HEK293 (cell line): ENCODE results near the gene STIM1.

Source experiments
- CTCF ChIA-PET: fragments of 350-600 bp; formaldehyde crosslinking; extraction: SDS; loops from one replicate; lab custom pipeline; 2021; ENCODE audit warnings: antibody characterized with exemption; lab: Yijun Ruan, JAX
- POLR2A ChIA-PET: fragments of 300-600 bp; formaldehyde crosslinking; extraction: SDS; loops from one replicate; lab custom pipeline; 2020; ENCODE audit warnings: antibody characterized with exemption, inconsistent platforms; lab: Yijun Ruan, JAX
- H3K27ac ChIP-seq: fragments of 200-500 bp; sonication (Bioruptor generic); 2 replicates; pipeline ENCODE4 v1.5.1; 2014; ENCODE audit warnings: low read depth, low read length, control low read depth, inconsistent platforms; ENCODE audit errors: extremely low read depth
- H3K36me3 ChIP-seq, 2 experiments: fragments of 200-500 bp in 1 of 2; sonication (Bioruptor generic) in 1 of 2; 1 replicate in 1 of 2; 2 replicates in 1 of 2; pipeline ENCODE4 v1.5.1; 2014 to 2017; ENCODE audit warnings: inconsistent platforms in 2 of 2, low read length in 2 of 2; ENCODE audit not compliant: control insufficient read depth in 2 of 2, insufficient read depth in 1 of 2
- H3K4me1 ChIP-seq: fragments of 200-500 bp; sonication (Bioruptor generic); 2 replicates; pipeline ENCODE4 v1.5.1; 2014; ENCODE audit warnings: mild to moderate bottlenecking, low read length, inconsistent platforms; ENCODE audit not compliant: control insufficient read depth, insufficient read depth
- H3K4me3 ChIP-seq: 2 replicates; pipeline ENCODE4 v1.5.1; 2011; ENCODE audit warnings: low read depth, mild to moderate bottlenecking, control low read depth, low read length, moderate library complexity
- H3K9me3 ChIP-seq: fragments of 200-500 bp; sonication (Bioruptor generic); 2 replicates; pipeline ENCODE4 v1.5.1; 2014; ENCODE audit warnings: low read depth, low read length, inconsistent platforms; ENCODE audit not compliant: control insufficient read depth, insufficient read depth
- EGR2 ChIP-seq: fragments of 450-650 bp; formaldehyde crosslinking; IDR thresholded peaks from 2 replicates; pipeline ENCODE4 v1.5.1; 2016; ENCODE audit warnings: low read depth, missing biosample characterization, missing genetic modification characterization
- GLIS2 ChIP-seq: fragments of 450-650 bp; formaldehyde crosslinking; IDR thresholded peaks from 2 replicates; pipeline ENCODE4 v1.5.1; 2016; ENCODE audit warnings: missing biosample characterization, missing genetic modification characterization
- HIC1 ChIP-seq: fragments of 450-650 bp; formaldehyde crosslinking; IDR thresholded peaks from 2 replicates; pipeline ENCODE4 v1.5.1; 2016; ENCODE audit warnings: missing biosample characterization, missing genetic modification characterization
- KLF16 ChIP-seq: fragments of 450-650 bp; formaldehyde crosslinking; IDR thresholded peaks from 2 replicates; pipeline ENCODE4 v1.5.1; 2017; ENCODE audit warnings: missing biosample characterization, missing genetic modification characterization
- RBAK ChIP-seq: fragments of 450-650 bp; formaldehyde crosslinking; IDR thresholded peaks from 2 replicates; pipeline ENCODE4 v1.5.1; 2016; ENCODE audit warnings: missing biosample characterization, missing genetic modification characterization
- SALL2 ChIP-seq: fragments of 450-650 bp; formaldehyde crosslinking; IDR thresholded peaks from 2 replicates; pipeline ENCODE4 v1.5.0; 2017; ENCODE audit warnings: missing biosample characterization, mild to moderate bottlenecking, missing genetic modification characterization, borderline replicate concordance
- SCRT1 ChIP-seq: fragments of 450-650 bp; formaldehyde crosslinking; IDR thresholded peaks from 2 replicates; pipeline ENCODE4 v1.5.1; 2016; ENCODE audit warnings: missing biosample characterization, missing genetic modification characterization, borderline replicate concordance
- SP7 ChIP-seq: fragments of 450-650 bp; formaldehyde crosslinking; IDR thresholded peaks from 2 replicates; pipeline ENCODE4 v1.5.1; 2016; ENCODE audit warnings: missing biosample characterization, missing genetic modification characterization
- YY1 ChIP-seq: fragments of 450-650 bp; formaldehyde crosslinking; IDR thresholded peaks from 2 replicates; pipeline ENCODE4 v1.5.1; 2018; ENCODE audit warnings: missing biosample characterization, missing genetic modification characterization
- ZFHX2 ChIP-seq: fragments of 450-650 bp; formaldehyde crosslinking; conservative IDR thresholded peaks from 2 replicates; pipeline ENCODE4 v1.5.1; 2016; ENCODE audit warnings: missing biosample characterization, missing genetic modification characterization
- ZNF311 ChIP-seq: fragments of 450-650 bp; formaldehyde crosslinking; IDR thresholded peaks from 2 replicates; pipeline ENCODE4 v1.5.1; 2017; ENCODE audit warnings: missing biosample characterization, missing genetic modification characterization, borderline replicate concordance
- ZNF335 ChIP-seq: fragments of 450-650 bp; formaldehyde crosslinking; conservative IDR thresholded peaks from 2 replicates; pipeline ENCODE4 v1.5.1; 2016; ENCODE audit warnings: missing biosample characterization, missing genetic modification characterization
- ZNF391 ChIP-seq: fragments of 450-650 bp; formaldehyde crosslinking; IDR thresholded peaks from 2 replicates; pipeline ENCODE4 v1.5.1; 2016; ENCODE audit warnings: low read depth, missing biosample characterization, missing genetic modification characterization, borderline replicate concordance
- ZNF404 ChIP-seq: fragments of 450-650 bp; formaldehyde crosslinking; IDR thresholded peaks from 2 replicates; pipeline ENCODE4 v1.5.1; 2017; ENCODE audit warnings: missing biosample characterization, missing genetic modification characterization
- ZNF426 ChIP-seq: fragments of 450-650 bp; formaldehyde crosslinking; IDR thresholded peaks from 2 replicates; pipeline ENCODE4 v1.5.1; 2017; ENCODE audit warnings: missing biosample characterization, missing genetic modification characterization, mild to moderate bottlenecking, inconsistent platforms, moderate library complexity
- ZNF623 ChIP-seq: fragments of 450-650 bp; formaldehyde crosslinking; IDR thresholded peaks from 2 replicates; pipeline ENCODE4 v1.5.1; 2016; ENCODE audit warnings: missing biosample characterization, missing genetic modification characterization
- ZNF624 ChIP-seq: fragments of 450-650 bp; formaldehyde crosslinking; IDR thresholded peaks from 2 replicates; pipeline ENCODE4 v1.5.1; 2017; ENCODE audit warnings: missing biosample characterization, missing genetic modification characterization
- ZNF768 ChIP-seq: fragments of 450-650 bp; formaldehyde crosslinking; IDR thresholded peaks from 2 replicates; pipeline ENCODE4 v1.5.1; 2018; ENCODE audit warnings: missing biosample characterization, mild to moderate bottlenecking, missing genetic modification characterization
- ZNF791 ChIP-seq: fragments of 450-650 bp; formaldehyde crosslinking; IDR thresholded peaks from 2 replicates; pipeline ENCODE4 v1.5.1; 2016; ENCODE audit warnings: missing biosample characterization, missing genetic modification characterization
- ZSCAN4 ChIP-seq: fragments of 450-650 bp; formaldehyde crosslinking; IDR thresholded peaks from 2 replicates; pipeline ENCODE4 v1.5.1; 2017; ENCODE audit warnings: missing biosample characterization, missing genetic modification characterization
- TF ChIP-seq, protein P1 (sequence below): fragments of 450-650 bp; formaldehyde crosslinking; IDR thresholded peaks from 2 replicates; pipeline ENCODE4 v1.5.1; 2016; ENCODE audit warnings: missing biosample characterization, missing genetic modification characterization
- TF ChIP-seq, protein P2 (sequence below): fragments of 450-650 bp; formaldehyde crosslinking; IDR thresholded peaks from 2 replicates; pipeline ENCODE4 v1.5.1; 2017; ENCODE audit warnings: missing biosample characterization, missing genetic modification characterization
- TF ChIP-seq, protein P3 (sequence below): fragments of 450-650 bp; formaldehyde crosslinking; IDR thresholded peaks from 2 replicates; pipeline ENCODE4 v1.5.1; 2016; ENCODE audit warnings: missing biosample characterization, missing genetic modification characterization

STIM1 gene

GRCh38 chr11:4105916-4106315 is 250.5 kb downstream of the STIM1 start (continued):
- no peak for TF ChIP-seq SALL2 (tag by site-specific recombination)
- TF ChIP-seq HIC1 (tag by site-specific recombination) = no peak
- no peak for TF ChIP-seq ZNF311 (tag by site-specific recombination)
- TF ChIP-seq ZNF624 (tag by site-specific recombination) = no peak
- no peak for TF ChIP-seq ZNF426 (tag by site-specific recombination)
- no peak for TF ChIP-seq RBAK (tag by site-specific recombination)

GRCh38 chr11:4111834-4112233 is 256.4 kb downstream of the STIM1 start:
- no peak overlapping the region for H3K27ac ChIP-seq
- TF ChIP-seq ZFHX2 (tag by site-specific recombination) = peak; percentile 55
- no peak for TF ChIP-seq ZNF768 (tag by site-specific recombination)
- TF ChIP-seq SCRT1 (tag by site-specific recombination) = no peak
- TF ChIP-seq ZNF391 (tag by site-specific recombination) = no peak
- TF ChIP-seq ZNF335 (tag by site-specific recombination) = no peak
- no peak for TF ChIP-seq GLIS2 (tag by site-specific recombination)
- TF ChIP-seq, protein P1, sequence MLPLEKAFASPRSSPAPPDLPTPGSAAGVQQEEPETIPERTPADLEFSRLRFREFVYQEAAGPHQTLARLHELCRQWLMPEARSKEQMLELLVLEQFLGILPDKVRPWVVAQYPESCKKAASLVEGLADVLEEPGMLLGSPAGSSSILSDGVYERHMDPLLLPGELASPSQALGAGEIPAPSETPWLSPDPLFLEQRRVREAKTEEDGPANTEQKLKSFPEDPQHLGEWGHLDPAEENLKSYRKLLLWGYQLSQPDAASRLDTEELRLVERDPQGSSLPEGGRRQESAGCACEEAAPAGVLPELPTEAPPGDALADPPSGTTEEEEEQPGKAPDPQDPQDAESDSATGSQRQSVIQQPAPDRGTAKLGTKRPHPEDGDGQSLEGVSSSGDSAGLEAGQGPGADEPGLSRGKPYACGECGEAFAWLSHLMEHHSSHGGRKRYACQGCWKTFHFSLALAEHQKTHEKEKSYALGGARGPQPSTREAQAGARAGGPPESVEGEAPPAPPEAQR = no peak
- TF ChIP-seq YY1 = no peak
- TF ChIP-seq ZNF623 (tag by site-specific recombination) = no peak
- no peak for TF ChIP-seq ZNF404 (tag by site-specific recombination)
- TF ChIP-seq SP7 (tag by site-specific recombination) = no peak
- TF ChIP-seq KLF16 (tag by site-specific recombination) = no peak
- TF ChIP-seq, protein P2, sequence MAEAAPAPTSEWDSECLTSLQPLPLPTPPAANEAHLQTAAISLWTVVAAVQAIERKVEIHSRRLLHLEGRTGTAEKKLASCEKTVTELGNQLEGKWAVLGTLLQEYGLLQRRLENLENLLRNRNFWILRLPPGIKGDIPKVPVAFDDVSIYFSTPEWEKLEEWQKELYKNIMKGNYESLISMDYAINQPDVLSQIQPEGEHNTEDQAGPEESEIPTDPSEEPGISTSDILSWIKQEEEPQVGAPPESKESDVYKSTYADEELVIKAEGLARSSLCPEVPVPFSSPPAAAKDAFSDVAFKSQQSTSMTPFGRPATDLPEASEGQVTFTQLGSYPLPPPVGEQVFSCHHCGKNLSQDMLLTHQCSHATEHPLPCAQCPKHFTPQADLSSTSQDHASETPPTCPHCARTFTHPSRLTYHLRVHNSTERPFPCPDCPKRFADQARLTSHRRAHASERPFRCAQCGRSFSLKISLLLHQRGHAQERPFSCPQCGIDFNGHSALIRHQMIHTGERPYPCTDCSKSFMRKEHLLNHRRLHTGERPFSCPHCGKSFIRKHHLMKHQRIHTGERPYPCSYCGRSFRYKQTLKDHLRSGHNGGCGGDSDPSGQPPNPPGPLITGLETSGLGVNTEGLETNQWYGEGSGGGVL (tag by site-specific recombination) = no peak
- TF ChIP-seq ZNF791 (tag by site-specific recombination) = no peak
- TF ChIP-seq, protein P3, sequence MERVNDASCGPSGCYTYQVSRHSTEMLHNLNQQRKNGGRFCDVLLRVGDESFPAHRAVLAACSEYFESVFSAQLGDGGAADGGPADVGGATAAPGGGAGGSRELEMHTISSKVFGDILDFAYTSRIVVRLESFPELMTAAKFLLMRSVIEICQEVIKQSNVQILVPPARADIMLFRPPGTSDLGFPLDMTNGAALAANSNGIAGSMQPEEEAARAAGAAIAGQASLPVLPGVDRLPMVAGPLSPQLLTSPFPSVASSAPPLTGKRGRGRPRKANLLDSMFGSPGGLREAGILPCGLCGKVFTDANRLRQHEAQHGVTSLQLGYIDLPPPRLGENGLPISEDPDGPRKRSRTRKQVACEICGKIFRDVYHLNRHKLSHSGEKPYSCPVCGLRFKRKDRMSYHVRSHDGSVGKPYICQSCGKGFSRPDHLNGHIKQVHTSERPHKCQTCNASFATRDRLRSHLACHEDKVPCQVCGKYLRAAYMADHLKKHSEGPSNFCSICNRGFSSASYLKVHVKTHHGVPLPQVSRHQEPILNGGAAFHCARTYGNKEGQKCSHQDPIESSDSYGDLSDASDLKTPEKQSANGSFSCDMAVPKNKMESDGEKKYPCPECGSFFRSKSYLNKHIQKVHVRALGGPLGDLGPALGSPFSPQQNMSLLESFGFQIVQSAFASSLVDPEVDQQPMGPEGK (tag by site-specific recombination) = no peak
- no peak for TF ChIP-seq ZSCAN4 (tag by site-specific recombination)
- TF ChIP-seq EGR2 (tag by site-specific recombination) = peak; percentile 56; the same call in 1 of the 2 replicates
- TF ChIP-seq, all 188 proteins: peak for 2
- Histone ChIP-seq H3K36me3 (peaks cover 38 to 91% of the 10 kb centered on the region in 2 experiments), H3K4me1 (no peaks in the 10 kb centered on the region), H3K4me3 (no peak overlapping the region), H3K9me3 (no peaks in the 10 kb centered on the region)
- POLR2A ChIA-PET = no interaction called here
- CTCF ChIA-PET = no interaction called here
